IPS DF 6.9 (cell line): ENCODE measurements around the gene NOG.
A peak's percentile ranks its signal among the peaks of the same experiment; 100 is the strongest.

Source experiments
- DNase-seq: peaks from one replicate; pipeline ENCODE4 v3.0.0-alpha.2; 2013; ENCODE audit warnings: low read depth, low spot score
- H3K27ac ChIP-seq: one replicate; pipeline ENCODE4 v1.5.1; 2013; ENCODE audit warnings: low read length, control low read depth
- H3K27me3 ChIP-seq: 2 replicates; pipeline ENCODE4 v1.6.1; 2013; ENCODE audit warnings: mild to moderate bottlenecking, low read length; ENCODE audit not compliant: control insufficient read depth, insufficient read depth
- H3K36me3 ChIP-seq: 2 replicates; pipeline ENCODE4 v1.6.1; 2013; ENCODE audit warnings: low read length; ENCODE audit not compliant: control insufficient read depth, insufficient read depth
- H3K4me1 ChIP-seq: 2 replicates; pipeline ENCODE4 v1.6.1; 2013; ENCODE audit warnings: low read length; ENCODE audit not compliant: control insufficient read depth, insufficient read depth
- H3K4me3 ChIP-seq: 2 replicates; pipeline ENCODE4 v1.5.1; 2013; ENCODE audit warnings: mild to moderate bottlenecking, low read length
- H3K9me3 ChIP-seq: 2 replicates; pipeline ENCODE4 v1.6.1; 2013; ENCODE audit warnings: low read length, inconsistent platforms; ENCODE audit not compliant: control insufficient read depth, insufficient read depth
- WGBS: extraction: QIAGEN DNeasy Blood & Tissue Kit; methylation state at CpG from one replicate; pipeline ENCODE4 v1.1.7; 2013; ENCODE audit warnings: mixed read lengths, missing lambda C conversion rate; ENCODE audit not compliant: insufficient read length, insufficient coverage; 5-methylcytosine and 5-hydroxymethylcytosine counted together

Gene NOG

GRCh38 chr17:56581635-56582627 is 11.6 kb upstream of the NOG start:
- H3K4me1 ChIP-seq = peaks cover 2% of the 10 kb centered on the region; the same call in 1 of the 2 replicates
- no peaks in the 10 kb centered on the region for H3K36me3 ChIP-seq
- no peaks in the 10 kb centered on the region for H3K27me3 ChIP-seq
- H3K27ac ChIP-seq = no peak overlapping the region
- no CpG with 5 or more reads among the region's 5 CpGs for WGBS
- no peak overlapping the region for H3K4me3 ChIP-seq
- DNase-seq = no peak
- no peaks in the 10 kb centered on the region for H3K9me3 ChIP-seq

DNA sequence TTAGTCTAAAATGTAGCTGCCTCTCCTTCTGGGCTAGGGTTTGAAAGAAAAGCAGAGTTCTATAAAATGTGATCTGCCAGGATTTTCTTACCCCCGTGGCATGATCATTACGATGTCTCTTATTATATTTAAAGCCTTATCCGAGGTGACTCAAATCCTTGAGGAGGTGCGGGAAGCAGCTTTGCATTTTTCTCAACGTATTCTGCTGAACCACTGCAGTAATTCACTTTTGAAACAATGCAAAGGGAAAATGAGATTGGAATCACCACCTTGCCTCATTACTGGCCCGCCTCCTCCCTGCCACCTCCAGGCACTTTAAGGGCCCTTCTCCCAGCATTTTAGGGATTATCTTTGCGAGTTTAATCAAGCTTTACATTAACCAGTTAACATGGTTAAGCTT is 9.7 kb upstream of the NOG start:
- Histone ChIP-seq H3K36me3 (no peaks in the 10 kb centered on the region), H3K9me3 (no peaks in the 10 kb centered on the region), H3K4me3 (no peak overlapping the region), H3K4me1 (no peaks in the 10 kb centered on the region), H3K27me3 (no peaks in the 10 kb centered on the region; the same call in 1 of the 2 replicates), H3K27ac (no peak overlapping the region)
- no peak for DNase-seq
- WGBS = no CpG with 5 or more reads among the region's 7 CpGs

- no peaks in the 10 kb centered on the region for H3K36me3 ChIP-seq
- no peak for DNase-seq
- no peak overlapping the region for H3K4me3 ChIP-seq
- H3K9me3 ChIP-seq = no peaks in the 10 kb centered on the region
- no peak overlapping the region for H3K27ac ChIP-seq
- no peaks in the 10 kb centered on the region for H3K4me1 ChIP-seq
- no CpG with 5 or more reads among the region's 5 CpGs for WGBS
- peaks cover 7% of the 10 kb centered on the region for H3K27me3 ChIP-seq
These were observed 6.2 kb upstream of the NOG start for GRCh38 chr17:56587298-56587697.

DNA sequence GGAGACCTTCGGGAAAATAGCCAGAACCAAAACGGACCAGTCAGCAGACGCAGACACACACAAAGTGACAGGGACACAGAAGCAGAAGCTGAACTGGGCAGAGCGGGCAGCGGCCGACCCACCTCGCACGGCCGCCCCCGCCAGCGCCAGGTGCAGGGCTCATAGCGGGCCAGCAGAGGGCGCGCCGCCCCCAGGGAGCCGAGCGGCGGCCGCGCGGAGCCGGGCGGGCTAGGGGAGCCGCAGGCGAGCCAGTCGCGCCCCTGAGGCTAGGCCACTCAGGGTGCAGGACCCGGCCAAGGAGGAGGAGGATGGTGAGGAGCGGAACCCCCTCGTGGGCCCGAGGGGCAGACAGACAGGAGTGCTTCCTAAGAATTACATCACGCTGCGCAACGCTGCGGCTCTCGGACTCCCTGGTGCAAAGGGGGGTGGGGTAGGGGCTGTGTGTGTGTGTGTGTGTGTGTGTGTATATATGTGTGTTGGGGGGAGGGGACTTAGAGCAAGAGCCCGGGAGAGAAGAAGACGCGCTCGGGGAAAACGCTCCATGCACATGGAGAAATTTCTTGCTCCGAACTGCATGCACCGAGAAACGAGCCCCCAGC is 913 bp upstream of the NOG start:
- no peak for DNase-seq
- Histone ChIP-seq H3K4me1 (no peaks in the 10 kb centered on the region), H3K27ac (no peak overlapping the region), H3K27me3 (peaks cover 12% of the 10 kb centered on the region; the same call in 1 of the 2 replicates), H3K9me3 (no peaks in the 10 kb centered on the region), H3K4me3 (peak overlapping the region; percentile 74; the same call in 1 of the 2 replicates), H3K36me3 (no peaks in the 10 kb centered on the region)
- no CpG with 5 or more reads among the region's 44 CpGs for WGBS

GRCh38 chr17:56593086-56593645 is 333 bp upstream of the NOG start:
- Histone ChIP-seq H3K27me3 (peaks cover 17% of the 10 kb centered on the region; the same call in 1 of the 2 replicates), H3K36me3 (no peaks in the 10 kb centered on the region), H3K4me1 (no peaks in the 10 kb centered on the region), H3K27ac (no peak overlapping the region), H3K4me3 (peak overlapping the region; percentile 74; the same call in 1 of the 2 replicates), H3K9me3 (no peaks in the 10 kb centered on the region)
- WGBS = no CpG with 5 or more reads among the region's 46 CpGs
- DNase-seq = no peak

DNA sequence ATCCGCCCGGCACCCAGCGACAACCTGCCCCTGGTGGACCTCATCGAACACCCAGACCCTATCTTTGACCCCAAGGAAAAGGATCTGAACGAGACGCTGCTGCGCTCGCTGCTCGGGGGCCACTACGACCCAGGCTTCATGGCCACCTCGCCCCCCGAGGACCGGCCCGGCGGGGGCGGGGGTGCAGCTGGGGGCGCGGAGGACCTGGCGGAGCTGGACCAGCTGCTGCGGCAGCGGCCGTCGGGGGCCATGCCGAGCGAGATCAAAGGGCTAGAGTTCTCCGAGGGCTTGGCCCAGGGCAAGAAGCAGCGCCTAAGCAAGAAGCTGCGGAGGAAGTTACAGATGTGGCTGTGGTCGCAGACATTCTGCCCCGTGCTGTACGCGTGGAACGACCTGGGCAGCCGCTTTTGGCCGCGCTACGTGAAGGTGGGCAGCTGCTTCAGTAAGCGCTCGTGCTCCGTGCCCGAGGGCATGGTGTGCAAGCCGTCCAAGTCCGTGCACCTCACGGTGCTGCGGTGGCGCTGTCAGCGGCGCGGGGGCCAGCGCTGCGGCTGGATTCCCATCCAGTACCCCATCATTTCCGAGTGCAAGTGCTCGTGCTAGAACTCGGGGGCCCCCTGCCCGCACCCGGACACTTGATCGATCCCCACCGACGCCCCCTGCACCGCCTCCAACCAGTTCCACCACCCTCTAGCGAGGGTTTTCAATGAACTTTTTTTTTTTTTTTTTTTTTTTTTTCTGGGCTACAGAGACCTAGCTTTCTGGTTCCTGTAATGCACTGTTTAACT is 1.0 kb downstream of the NOG start:
- Histone ChIP-seq H3K4me1 (no peaks in the 10 kb centered on the region), H3K27ac (no peak overlapping the region), H3K4me3 (peak overlapping the region; percentile 74; the same call in 1 of the 2 replicates), H3K9me3 (no peaks in the 10 kb centered on the region), H3K27me3 (peaks cover 17% of the 10 kb centered on the region; the same call in 1 of the 2 replicates), H3K36me3 (no peaks in the 10 kb centered on the region)
- no peak for DNase-seq
- WGBS = no CpG with 5 or more reads among the region's 61 CpGs

- H3K4me3 ChIP-seq = no peak overlapping the region
These were observed 1.6 kb downstream of the NOG start for GRCh38 chr17:56595108-56595418.

DNA sequence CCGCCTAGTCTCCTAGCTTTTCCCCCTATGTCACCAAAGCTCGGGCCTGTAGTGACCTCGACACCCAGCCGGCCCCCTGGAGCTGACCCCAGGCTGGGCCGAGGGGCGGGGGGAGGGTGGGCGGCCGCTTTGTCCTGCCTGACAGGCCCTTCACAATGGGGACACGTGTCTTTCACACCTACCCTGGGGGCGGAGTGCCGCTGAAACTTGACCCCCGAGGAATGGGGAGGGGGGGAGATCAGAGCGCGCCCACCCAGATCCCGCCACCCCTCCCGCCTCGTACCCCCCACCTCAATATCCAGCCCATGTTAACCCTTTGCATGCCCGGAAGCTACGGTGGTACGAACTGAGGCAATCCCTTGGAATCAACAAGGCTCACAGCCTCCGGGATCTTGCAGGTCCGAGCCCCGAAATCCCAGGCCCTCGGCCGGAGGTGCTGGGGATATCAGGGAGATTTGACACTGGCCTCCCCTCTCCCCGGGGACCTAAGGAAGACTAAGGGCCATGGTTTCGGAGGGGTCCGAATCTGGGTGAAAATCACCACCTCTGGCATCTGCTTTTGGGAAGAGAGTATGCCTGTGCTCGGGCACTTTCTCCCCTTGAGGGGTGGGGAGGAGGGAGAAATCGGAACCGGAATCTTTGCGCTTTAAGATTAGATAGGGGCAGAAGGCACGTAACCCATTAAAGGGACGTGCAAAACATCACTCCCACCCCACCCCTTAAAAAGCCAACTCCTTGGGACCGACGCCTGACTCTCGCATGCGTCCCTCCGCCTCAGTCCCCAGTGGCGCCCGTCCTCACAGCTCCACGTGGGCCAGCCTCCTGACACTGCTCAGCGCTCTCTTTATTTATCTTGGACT is 2.6 kb downstream of the NOG start:
- H3K4me3 ChIP-seq = peak overlapping the region; percentile 44; the same call in 1 of the 2 replicates
- no peak for DNase-seq
- no peak overlapping the region for H3K27ac ChIP-seq

More at GRCh38 chr17:56595108-56595418, 1.6 kb downstream of the NOG start:
- H3K27ac ChIP-seq = no peak overlapping the region
- no CpG with 5 or more reads among the region's 7 CpGs for WGBS
- H3K27me3 ChIP-seq = peaks cover 17% of the 10 kb centered on the region; the same call in 1 of the 2 replicates
- H3K4me1 ChIP-seq = no peaks in the 10 kb centered on the region
- no peak for DNase-seq
- no peaks in the 10 kb centered on the region for H3K9me3 ChIP-seq
- H3K36me3 ChIP-seq = no peaks in the 10 kb centered on the region

GRCh38 chr17:56596691-56597494 is 3.4 kb downstream of the NOG start:
- DNase-seq = no peak
- Histone ChIP-seq H3K36me3 (no peaks in the 10 kb centered on the region), H3K27me3 (peaks cover 14% of the 10 kb centered on the region; the same call in 1 of the 2 replicates), H3K4me1 (no peaks in the 10 kb centered on the region), H3K27ac (no peak overlapping the region), H3K9me3 (no peaks in the 10 kb centered on the region), H3K4me3 (peak overlapping the region; percentile 44; the same call in 1 of the 2 replicates)
- WGBS = no CpG with 5 or more reads among the region's 40 CpGs

More for the DNA sequence above, 2.6 kb downstream of the NOG start:
- no peaks in the 10 kb centered on the region for H3K36me3 ChIP-seq
- no CpG with 5 or more reads among the region's 43 CpGs for WGBS
- peaks cover 17% of the 10 kb centered on the region; the same call in 1 of the 2 replicates for H3K27me3 ChIP-seq
- no peaks in the 10 kb centered on the region for H3K4me1 ChIP-seq
- no peaks in the 10 kb centered on the region for H3K9me3 ChIP-seq
